Hippocampal formation (tissue), 2 donors: ENCODE results near the gene TXNRD2.
"Not testable (repeated sequence)": the region's sequence is repeated elsewhere in the genome, so short reads cannot be mapped to it uniquely, and the experiment has no call there.

Experiments
- DNase-seq, 2 donors: peaks; one replicate each; lab custom pipeline; 2025; lab: John Stamatoyannopoulos, UW

Gene TXNRD2

GRCh38 chr22:19888131-19888746, 53.4 kb downstream of the TXNRD2 start:
- DNase-seq, result no peak

GRCh38 chr22:19887256-19887985, 54.2 kb downstream of the TXNRD2 start:
- no peak for DNase-seq

GRCh38 chr22:19886605-19887255, 54.9 kb downstream of the TXNRD2 start:
- no peak for DNase-seq

- no peak for DNase-seq
Measured at GRCh38 chr22:19885841-19886592, 55.6 kb downstream of the TXNRD2 start.

GRCh38 chr22:19884954-19885751, 56.5 kb downstream of the TXNRD2 start:
- no peak for DNase-seq

- no peak for DNase-seq
Measured at GRCh38 chr22:19884161-19884953, 57.3 kb downstream of the TXNRD2 start.

- DNase-seq, result not testable (repeated sequence)
Measured at GRCh38 chr22:19883446-19883845, 58.2 kb downstream of the TXNRD2 start.

- no peak for DNase-seq
Measured at GRCh38 chr22:19882446-19883381, 58.9 kb downstream of the TXNRD2 start.

- no peak for DNase-seq
Measured at GRCh38 chr22:19880786-19881569, 60.6 kb downstream of the TXNRD2 start.

GRCh38 chr22:19879992-19880785, 61.4 kb downstream of the TXNRD2 start:
- DNase-seq, result no peak

GRCh38 chr22:19879643-19879991, 62.0 kb downstream of the TXNRD2 start:
- no peak for DNase-seq

GRCh38 chr22:19879246-19879570, 62.4 kb downstream of the TXNRD2 start:
- DNase-seq, result no peak

GRCh38 chr22:19878461-19879245, 63.0 kb downstream of the TXNRD2 start:
- DNase-seq, result no peak

GRCh38 chr22:19877626-19878339, 63.8 kb downstream of the TXNRD2 start:
- DNase-seq, result no peak

- DNase-seq, result no peak
Measured at GRCh38 chr22:19876941-19877625, 64.5 kb downstream of the TXNRD2 start.

- DNase-seq, result no peak
Measured at GRCh38 chr22:19876314-19876940, 65.2 kb downstream of the TXNRD2 start.
